ENCODE measurements around the gene UPF2. TPM values are rescaled to one million over a fixed set of nuclear protein-coding genes. Genes with fewer than 3 reads are reported as not detected.

The UPF2 gene
- total and polyA plus RNA-seq, 4 donors = 6.6 to 19.6 (median 16.4) TPM

GRCh38 chr10:12055732-12056131, 13.1 kb upstream of the UPF2 start:
- no peak overlapping the region for H3K4me3 ChIP-seq (ENCODE audit: low read depth in 1 of 3, low read length in 3 of 3)
- no peak for DNase-seq (ENCODE audit: low spot score)
- H3K27ac ChIP-seq (ENCODE audit: low read depth in 1 of 2, low read length in 2 of 2) = no peak overlapping the region
- no peak overlapping the region for H3K9ac ChIP-seq (ENCODE audit: low read depth in 1 of 2, low read length in 2 of 2)
- WGBS = 93% methylated on average over 5 of the region's 5 CpGs
- H3K27me3 ChIP-seq (ENCODE audit: control insufficient read depth in 4 of 4, insufficient read depth in 4 of 4, low read length in 3 of 4) = no peaks in the 10 kb centered on the region
- peaks cover 0 to 8% (median 3%) of the 10 kb centered on the region in 4 donors for H3K4me1 ChIP-seq (ENCODE audit: control insufficient read depth in 4 of 4, insufficient read depth in 4 of 4, low read length in 3 of 4)
- no peaks in the 10 kb centered on the region for H3K9me3 ChIP-seq (ENCODE audit: control insufficient read depth in 4 of 4, low read length in 3 of 4)
- H3K36me3 ChIP-seq (ENCODE audit: control insufficient read depth in 4 of 4, insufficient read depth in 3 of 4, low read depth in 1 of 4, low read length in 3 of 4) = no peaks in the 10 kb centered on the region
- TF ChIP-seq GABPA (IDR thresholded peaks at IDR 0.05 in 1 of 2, conservative IDR thresholded peaks at IDR 0.05 in 1 of 2) = no peak
- no peak for TF ChIP-seq EGR1 (IDR thresholded peaks at IDR 0.05; ENCODE audit: low read depth in 2 of 2)
- no peak for TF ChIP-seq ATF3 (IDR thresholded peaks at IDR 0.05)
- TF ChIP-seq ZBTB33 (IDR thresholded peaks at IDR 0.05) = no peak
- TF ChIP-seq REST (IDR thresholded peaks at IDR 0.05) = no peak

- Histone ChIP-seq H3K27me3 (ENCODE audit: control insufficient read depth in 4 of 4, insufficient read depth in 4 of 4, low read length in 3 of 4) (no peaks in the 10 kb centered on the region), H3K4me1 (ENCODE audit: control insufficient read depth in 4 of 4, insufficient read depth in 4 of 4, low read length in 3 of 4) (peaks cover 0 to 8% (median 3%) of the 10 kb centered on the region in 4 donors), H3K4me3 (ENCODE audit: low read depth in 1 of 3, low read length in 3 of 3) (no peak overlapping the region), H3K9me3 (ENCODE audit: control insufficient read depth in 4 of 4, low read length in 3 of 4) (no peaks in the 10 kb centered on the region), H3K27ac (ENCODE audit: low read depth in 1 of 2, low read length in 2 of 2) (no peak overlapping the region), H3K36me3 (ENCODE audit: control insufficient read depth in 4 of 4, insufficient read depth in 3 of 4, low read depth in 1 of 4, low read length in 3 of 4) (no peaks in the 10 kb centered on the region), H3K9ac (ENCODE audit: low read depth in 1 of 2, low read length in 2 of 2) (no peak overlapping the region)
- DNase-seq (ENCODE audit: low spot score) = no peak
- TF ChIP-seq ZBTB33 (IDR thresholded peaks at IDR 0.05) (no peak), HNF4A (conservative IDR thresholded peaks at IDR 0.05) (no peak), ATF3 (IDR thresholded peaks at IDR 0.05) (no peak), HNF4G (IDR thresholded peaks at IDR 0.05) (no peak), JUND (IDR thresholded peaks at IDR 0.05) (no peak), MAX (IDR thresholded peaks at IDR 0.05) (no peak), FOXA2 (IDR thresholded peaks at IDR 0.05) (no peak), RXRA (IDR thresholded peaks at IDR 0.05) (no peak), SP1 (IDR thresholded peaks at IDR 0.05) (no peak), REST (IDR thresholded peaks at IDR 0.05) (no peak), EGR1 (IDR thresholded peaks at IDR 0.05; ENCODE audit: low read depth in 2 of 2) (no peak)
- WGBS = 72% methylated on average over 4 of the region's 4 CpGs
Observed at GRCh38 chr10:12051241-12051640, 8.6 kb upstream of the UPF2 start.
